ENCODE measurements around the gene RAB33B.

GRCh38 chr4:139481465-139481864 is 27.5 kb downstream of the RAB33B start:
- TF ChIP-seq JUND (IDR thresholded peaks at IDR 0.05; ENCODE audit: low read depth, low read length) (no peak), CTCF (IDR thresholded peaks at IDR 0.05 in 2 of 3, conservative IDR thresholded peaks at IDR 0.05 in 1 of 3; ENCODE audit: control insufficient read depth in 2 of 3, extremely low read depth in 1 of 3, insufficient read depth in 1 of 3, low read depth in 3 of 3, low read length in 3 of 3) (no peak), SKIL (IDR thresholded peaks at IDR 0.05; ENCODE audit: low read depth, poor library complexity, severe bottlenecking) (no peak), EZH2 (IDR thresholded peaks at IDR 0.05; ENCODE audit: borderline replicate concordance, control insufficient read depth, low read depth, low read length) (no peak), RAD21 (IDR thresholded peaks at IDR 0.05; ENCODE audit: insufficient read depth, low read depth, low read length) (no peak)

Data from GM12878 (cell line).